GM12878 (cell line): ENCODE data around the gene SPINK1. TPM values are rescaled to one million over a fixed set of nuclear protein-coding genes. Genes with fewer than 3 reads are reported as not detected.

Source experiments
- ATAC-seq: fragments of 200-7000 bp; cut with Tn5 transposase; 3 replicates; pipeline ENCODE4 v1.9.1; 2020; ENCODE audit warnings: mild to moderate bottlenecking, moderate library complexity
- BruUV-seq: library from RNA; stranded (reverse); fragments of 400-500 nt; replicated peaks from 2 replicates; lab custom pipeline; 2021; lab: Mats Ljungman, UMichigan
- CTCF ChIA-PET: fragments of 300-600 bp; sonication (Branson Sonifier 250); formaldehyde crosslinking; extraction: SDS; loops from one replicate; lab custom pipeline; 2021; ENCODE audit warnings: inconsistent platforms; lab: Yijun Ruan, JAX
- POLR2A ChIA-PET: fragments of 350-600 bp; formaldehyde crosslinking; extraction: SDS; loops from one replicate; lab custom pipeline; 2021; ENCODE audit warnings: inconsistent platforms; lab: Charles Lee
- RAD21 ChIA-PET: fragments of 300-600 bp; sonication (Branson Sonifier 250); formaldehyde crosslinking; loops from one replicate; lab custom pipeline; 2023; ENCODE audit warnings: antibody characterized with exemption; ENCODE audit not compliant: unreplicated experiment; lab: Charles Lee
- SMC1A ChIA-PET: fragments of 300-600 bp; sonication (Branson Sonifier 250); formaldehyde crosslinking; loops from one replicate; lab custom pipeline; 2023; ENCODE audit not compliant: unreplicated experiment, uncharacterized antibody; lab: Charles Lee
- DNase-seq: peaks from one replicate; pipeline ENCODE4 v3.0.0-alpha.2; 2011; ENCODE audit warnings: low read depth, low spot score
- FAIRE-seq: peaks from 3 replicates; lab custom pipeline; 2011; peaks lifted over from hg19 to GRCh38; lab: Jason Lieb, UNC
- H2AFZ ChIP-seq: 2 replicates; pipeline ENCODE4 v1.6.0; 2011; ENCODE audit warnings: low read depth, low read length, control low read depth; ENCODE audit not compliant: control insufficient read depth
- H3K27ac ChIP-seq: 2 replicates; pipeline ENCODE4 v1.5.1; 2011; ENCODE audit warnings: control low read depth; ENCODE audit not compliant: control insufficient read depth, insufficient read depth
- H3K27me3 ChIP-seq, 2 experiments: replicated peaks in 1 of 2; 2 replicates each; pipeline versions ENCODE4 v1.6.0 to v1.6.1; 2011; ENCODE audit warnings: low read length in 1 of 2; ENCODE audit not compliant: control insufficient read depth in 2 of 2, insufficient read depth in 2 of 2
- H3K36me3 ChIP-seq, 2 experiments: 2 replicates each; pipeline ENCODE4 v1.5.1; 2011; ENCODE audit warnings: low read length in 1 of 2; ENCODE audit not compliant: control insufficient read depth in 2 of 2, insufficient read depth in 2 of 2
- H3K4me1 ChIP-seq: 2 replicates; pipeline ENCODE4 v1.6.1; 2011; ENCODE audit warnings: mild to moderate bottlenecking, low read length, moderate library complexity, mixed read lengths; ENCODE audit not compliant: control insufficient read depth, insufficient read depth
- H3K4me2 ChIP-seq: 2 replicates; pipeline ENCODE4 v1.6.0; 2011; ENCODE audit warnings: control low read depth; ENCODE audit not compliant: control insufficient read depth, insufficient read depth
- H3K4me3 ChIP-seq: fragments of 200-600 bp; sonication (generic); 2 replicates; pipeline ENCODE4 v1.5.1; 2016
- H3K79me2 ChIP-seq: 2 replicates; pipeline ENCODE4 v1.6.0; 2011; ENCODE audit warnings: low read length; ENCODE audit not compliant: control insufficient read depth, insufficient read depth
- H3K9ac ChIP-seq: 2 replicates; pipeline ENCODE4 v1.8.0; 2011; ENCODE audit warnings: low read length, control low read depth, mixed read lengths; ENCODE audit not compliant: control insufficient read depth, insufficient read depth
- H3K9me3 ChIP-seq: replicated peaks from 3 replicates; pipeline ENCODE4 v1.5.1; 2011; ENCODE audit warnings: mild to moderate bottlenecking, low read length; ENCODE audit not compliant: control insufficient read depth, insufficient read depth
- H4K20me1 ChIP-seq: 2 replicates; pipeline ENCODE4 v1.6.0; 2011; ENCODE audit not compliant: control insufficient read depth, insufficient read depth
- BACH1 ChIP-seq: fragments of 450-650 bp; IDR thresholded peaks from 2 replicates; pipeline ENCODE4 v1.6.1; 2017; ENCODE audit warnings: mild to moderate bottlenecking, borderline replicate concordance
- CBX3 ChIP-seq: fragments of 200-600 bp; sonication (generic); IDR thresholded peaks from 2 replicates; pipeline ENCODE4 v1.6.1; 2016; ENCODE audit warnings: low read depth, borderline replicate concordance
- CBX5 ChIP-seq: sonication (generic); IDR thresholded peaks from 2 replicates; pipeline ENCODE4 v1.6.1; 2016; ENCODE audit warnings: low read depth, moderate library complexity, mild to moderate bottlenecking, inconsistent platforms
- ELK1 ChIP-seq: IDR thresholded peaks from 2 replicates; pipeline ENCODE4 v1.6.1; 2012; ENCODE audit warnings: low read depth, low read length, improper control_type of control experiment
- EP300 ChIP-seq, 2 experiments: fragments of 150-350 bp in 1 of 2; IDR thresholded peaks; 2 replicates each; pipeline ENCODE4 v1.6.1; 2011 to 2012; ENCODE audit warnings: low read depth in 2 of 2, low read length in 2 of 2, borderline replicate concordance in 1 of 2, improper control_type of control experiment in 1 of 2, inconsistent platforms in 1 of 2; ENCODE audit not compliant: control insufficient read depth in 1 of 2
- HDAC2 ChIP-seq: fragments of 200-600 bp; sonication (generic); IDR thresholded peaks from 2 replicates; pipeline ENCODE4 v1.6.1; 2017
- HDAC6 ChIP-seq: fragments of 200-600 bp; sonication (generic); IDR thresholded peaks from one replicate; pipeline ENCODE4 v1.8.0; 2017; ENCODE audit warnings: antibody characterized with exemption; ENCODE audit not compliant: unreplicated experiment
- IKZF1 ChIP-seq: fragments of 450-650 bp; conservative IDR thresholded peaks from 2 replicates; pipeline ENCODE4 v1.6.1; 2017; ENCODE audit warnings: antibody characterized with exemption, mild to moderate bottlenecking
- MEF2B ChIP-seq: fragments of 450-650 bp; IDR thresholded peaks from 2 replicates; pipeline ENCODE4 v1.6.1; 2018; ENCODE audit warnings: mild to moderate bottlenecking, moderate library complexity; ENCODE audit not compliant: partially characterized antibody, poor library complexity, severe bottlenecking
- MTA2 ChIP-seq: fragments of 450-650 bp; IDR thresholded peaks from 2 replicates; pipeline ENCODE4 v1.6.1; 2016; ENCODE audit warnings: low read depth, mild to moderate bottlenecking, moderate library complexity
- NFXL1 ChIP-seq: fragments of 450-650 bp; IDR thresholded peaks from 2 replicates; pipeline ENCODE4 v1.6.1; 2017; ENCODE audit warnings: antibody characterized with exemption, mild to moderate bottlenecking, borderline replicate concordance
- NFYB ChIP-seq: IDR thresholded peaks from 2 replicates; pipeline ENCODE4 v1.6.1; 2011; ENCODE audit warnings: low read depth, mild to moderate bottlenecking, low read length, improper control_type of control experiment, moderate library complexity; ENCODE audit not compliant: insufficient read depth
- NR2F1 ChIP-seq: fragments of 450-650 bp; conservative IDR thresholded peaks from 2 replicates; pipeline ENCODE4 v1.6.1; 2017; ENCODE audit warnings: mild to moderate bottlenecking
- PAX5 ChIP-seq: IDR thresholded peaks from 2 replicates; pipeline ENCODE4 v1.6.1; 2011; ENCODE audit warnings: low read depth, low read length, borderline replicate concordance
- RELB ChIP-seq: fragments of 450-650 bp; IDR thresholded peaks from 2 replicates; pipeline ENCODE4 v1.6.1; 2017; ENCODE audit warnings: low read depth, mild to moderate bottlenecking, moderate library complexity
- SUPT20H ChIP-seq: IDR thresholded peaks from 2 replicates; pipeline ENCODE4 v1.6.1; 2011; ENCODE audit warnings: low read depth, mild to moderate bottlenecking, low read length, moderate library complexity, borderline replicate concordance; ENCODE audit not compliant: control insufficient read depth
- SUZ12 ChIP-seq: fragments of 200-600 bp; sonication (generic); IDR thresholded peaks from one replicate; pipeline ENCODE4 v1.6.1; 2018; ENCODE audit warnings: antibody characterized with exemption, mild to moderate bottlenecking; ENCODE audit not compliant: unreplicated experiment
- TBL1XR1 ChIP-seq: IDR thresholded peaks from 2 replicates; pipeline ENCODE4 v1.6.1; 2012; ENCODE audit warnings: low read depth, low read length, improper control_type of control experiment
- YBX1 ChIP-seq: fragments of 450-650 bp; IDR thresholded peaks from 2 replicates; pipeline ENCODE4 v1.6.1; 2016; ENCODE audit warnings: antibody characterized with exemption
- ZBTB33 ChIP-seq: fragments of 450-650 bp; IDR thresholded peaks from 2 replicates; pipeline ENCODE4 v1.6.1; 2017; ENCODE audit warnings: mild to moderate bottlenecking
- ZNF217 ChIP-seq: fragments of 450-650 bp; IDR thresholded peaks from 2 replicates; pipeline ENCODE4 v1.6.1; 2017; ENCODE audit warnings: antibody characterized with exemption, mild to moderate bottlenecking
- in situ Hi-C: fragments of 300-500 bp; cut with MboI; formaldehyde crosslinking; loops from 9 replicates; pipeline ENCODE4 v1.14.3; 2018; ENCODE audit warnings: mixed read lengths
- intact Hi-C: fragments of 100-400 bp; cut with micrococcal nuclease; formaldehyde crosslinking; loops from one replicate; pipeline ENCODE4 v1.14.2; 2022; ENCODE audit not compliant: unreplicated experiment
- polyA plus RNA-seq, 11 experiments: library from polyadenylated mRNA; depleted of rRNA in 4 of 11; unstranded in 6 of 11; stranded (reverse) in 5 of 11; fragments of >200 nt; fragmentation: Nextera tagmentation in 4 of 11; fragmentation: Illumina TruSeq in 1 of 11; extraction: Ambion mirVana in 4 of 11; extraction: Trizol in 1 of 11; gene quantifications; 1 replicate in 1 of 11; 2 replicates in 10 of 11; pipeline versions ENCODE4 v1.2.1 to v1.2.3, GENCODE V29; 2011 to 2016; ENCODE audit warnings: inconsistent platforms in 2 of 11, missing spikeins in 2 of 11, low read depth in 1 of 11
- total RNA-seq, 4 experiments: library from RNA; depleted of rRNA in 3 of 4; stranded (reverse); fragments of >200 nt in 3 of 4; fragmentation: Illumina TruSeq in 1 of 4; extraction: Trizol in 1 of 4; gene quantifications; 2 replicates each; pipeline versions ENCODE4 v1.2.1 to v1.2.3, GENCODE V29; 2013 to 2021

SPINK1 gene
- total and polyA plus RNA-seq, 10 of the 15 experiments (the other 5 are each of a cell fraction or from before 2014, with no cell fraction given) = 3.6 TPM; not detected in 9

- no peak for TF ChIP-seq NR2F1
- no peak for TF ChIP-seq IKZF1
- no peak for TF ChIP-seq ZNF217
- no peak for TF ChIP-seq MTA2
- no peak for TF ChIP-seq SUPT20H
- TF ChIP-seq CBX3 = no peak
- TF ChIP-seq CBX5 = no peak
- TF ChIP-seq RELB = no peak
- TF ChIP-seq BACH1 = no peak
- TF ChIP-seq, all 136 proteins: peak for 0
Measured at GRCh38 chr5:147876626-147877025, 45.2 kb upstream of the SPINK1 start (continued).

- no peak overlapping the region for H2AFZ ChIP-seq
- no peaks in the 10 kb centered on the region for H3K36me3 ChIP-seq
- DNase-seq (no peak), FAIRE-seq (no peak), ATAC-seq (no peak)
- H3K4me3 ChIP-seq = no peak overlapping the region
- CTCF ChIA-PET = no interaction called here
- POLR2A ChIA-PET = no interaction called here
- H3K27ac ChIP-seq = no peak overlapping the region
- no peaks in the 10 kb centered on the region for H3K4me1 ChIP-seq
- no TSS peak for BruUV-seq
- SMC1A ChIA-PET = no interaction called here
- intact Hi-C loops (no loop called here), in situ Hi-C loops (no loop called here)
- no peak overlapping the region for H3K4me2 ChIP-seq
- no peaks in the 10 kb centered on the region for H3K79me2 ChIP-seq
- H3K9me3 ChIP-seq = no peaks in the 10 kb centered on the region
- H3K9ac ChIP-seq = no peak overlapping the region
- peaks cover 0 to 3% of the 10 kb centered on the region in 2 experiments; a peak in 1 of 4 replicates for H3K27me3 ChIP-seq
- RAD21 ChIA-PET = no interaction called here
- no peaks in the 10 kb centered on the region for H4K20me1 ChIP-seq
- no peak for TF ChIP-seq TBL1XR1
- TF ChIP-seq YBX1 = no peak
- no peak for TF ChIP-seq PAX5
- no peak for TF ChIP-seq EP300 (IDR thresholded peaks at IDR 0.05; ENCODE audit: borderline replicate concordance in 1 of 2, control insufficient read depth in 1 of 2, low read depth in 2 of 2, low read length in 2 of 2)
- no peak for TF ChIP-seq ZBTB33
- TF ChIP-seq ELK1 = no peak
- no peak for TF ChIP-seq NFYB
- TF ChIP-seq IKZF1 = no peak
- TF ChIP-seq SUZ12 = no peak
- TF ChIP-seq HDAC2 = no peak
- TF ChIP-seq NFXL1 = no peak
- TF ChIP-seq MEF2B = no peak
- TF ChIP-seq HDAC6 = no peak
Measured at GRCh38 chr5:147876141-147876540, 44.7 kb upstream of the SPINK1 start.
